HPDE6-E6E7 (cell line): ENCODE measurements around the gene LGALS7.
"Not testable (repeated sequence)": the region's sequence is repeated elsewhere in the genome, so short reads cannot be mapped to it uniquely, and the experiment has no call there.

Experiments used
- DNase-seq: peaks from one replicate; pipeline ENCODE4 v3.0.0; 2011; ENCODE audit warnings: missing footprints; ENCODE audit errors: extremely low spot score

LGALS7 gene

DNA sequence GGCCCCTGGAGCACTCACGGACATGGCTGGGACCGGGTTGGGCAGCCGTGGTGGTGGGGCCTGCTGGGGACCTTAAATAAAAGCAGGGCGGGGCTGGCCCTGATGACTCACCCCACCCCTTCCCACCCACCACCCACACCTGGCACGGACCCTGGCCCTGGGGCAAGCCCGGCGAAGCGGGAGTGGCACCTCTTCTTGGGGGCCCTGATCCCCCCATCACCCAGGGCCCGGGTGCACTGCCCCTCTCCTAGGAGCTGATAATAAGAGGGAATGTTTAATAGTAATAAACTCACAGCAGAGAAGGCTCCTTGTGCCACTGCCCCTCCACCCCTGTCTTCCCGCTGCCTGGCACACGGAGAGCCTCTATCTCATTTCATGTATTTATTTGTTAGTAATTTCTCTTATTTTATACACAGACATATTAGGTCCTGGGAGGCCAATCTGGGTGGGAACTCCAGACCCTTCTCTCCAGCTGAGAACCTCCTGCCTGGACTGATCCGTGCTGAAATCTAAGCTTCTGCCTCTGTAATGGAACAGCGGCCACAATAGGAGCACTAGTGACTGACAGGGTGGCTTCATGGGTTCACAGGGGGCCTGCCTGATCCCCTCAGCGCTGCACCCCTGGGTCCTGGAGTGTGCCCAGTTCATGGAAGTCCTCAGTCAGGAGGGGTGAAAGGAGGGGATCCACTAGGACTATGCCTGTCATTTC lies at the start of gene LGALS7:
LGALS7 (minus strand) TSS at position 49 of the 709 bp plus-strand sequence; CDS start at position 24, 25 bp downstream.
- no peak for DNase-seq

GRCh38 chr19:38821230-38821825 lies 48.0 kb upstream of the LGALS7 start:
- DNase-seq = not testable (repeated sequence)

DNA sequence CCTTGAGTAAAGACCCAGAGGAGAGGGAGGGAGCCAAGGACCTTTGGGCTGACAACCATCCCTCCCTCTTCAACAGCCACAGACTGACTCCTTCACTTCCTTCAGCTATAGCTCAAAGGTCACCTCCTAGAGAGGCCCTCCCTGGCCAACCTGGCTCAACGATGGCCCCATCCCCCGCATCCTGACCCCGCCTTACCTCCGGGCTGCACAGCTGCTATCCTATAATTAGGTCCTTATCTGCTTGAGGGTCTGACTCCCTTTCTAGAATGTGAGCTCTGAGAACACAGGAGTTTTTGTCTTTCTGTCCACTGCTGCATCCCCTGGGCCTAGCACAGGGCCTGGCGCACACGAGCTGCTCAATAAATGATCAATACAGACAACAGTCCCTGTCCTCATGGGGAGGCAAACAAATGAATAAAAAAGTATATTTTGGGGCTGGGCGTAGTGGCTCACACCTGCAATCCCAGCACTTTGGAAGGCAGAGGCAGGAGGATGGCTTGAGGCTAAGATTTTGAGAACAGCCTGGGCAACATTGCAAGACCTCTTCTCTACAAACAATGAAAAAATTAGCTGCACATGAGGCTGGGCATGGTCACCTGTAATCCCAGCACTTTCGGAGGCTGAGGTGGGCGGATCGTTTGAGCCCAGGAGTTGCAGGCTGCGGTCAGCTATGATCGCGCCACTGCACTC lies 46.1 kb upstream of the LGALS7 start:
- no peak for DNase-seq

DNA sequence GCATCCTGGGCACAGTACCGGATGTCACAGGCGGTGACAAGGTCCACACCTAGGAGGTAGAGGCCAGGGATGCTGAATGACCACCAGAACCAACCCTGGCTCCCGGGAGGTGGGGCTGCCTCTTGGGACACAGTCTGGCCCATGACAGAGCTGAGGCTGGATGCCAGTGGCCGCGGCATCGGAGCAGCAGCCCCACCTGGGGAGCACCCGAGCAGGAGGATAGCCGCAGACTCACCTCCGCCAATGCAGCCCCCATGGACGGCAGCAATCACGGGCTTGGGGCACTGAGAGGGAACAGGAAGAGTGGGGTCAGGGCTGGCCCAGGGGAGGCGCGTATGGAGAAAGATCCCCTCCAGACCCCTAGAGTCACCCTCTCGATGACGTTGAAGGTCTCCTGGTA lies 43.8 kb upstream of the LGALS7 start:
- DNase-seq = no peak

DNA sequence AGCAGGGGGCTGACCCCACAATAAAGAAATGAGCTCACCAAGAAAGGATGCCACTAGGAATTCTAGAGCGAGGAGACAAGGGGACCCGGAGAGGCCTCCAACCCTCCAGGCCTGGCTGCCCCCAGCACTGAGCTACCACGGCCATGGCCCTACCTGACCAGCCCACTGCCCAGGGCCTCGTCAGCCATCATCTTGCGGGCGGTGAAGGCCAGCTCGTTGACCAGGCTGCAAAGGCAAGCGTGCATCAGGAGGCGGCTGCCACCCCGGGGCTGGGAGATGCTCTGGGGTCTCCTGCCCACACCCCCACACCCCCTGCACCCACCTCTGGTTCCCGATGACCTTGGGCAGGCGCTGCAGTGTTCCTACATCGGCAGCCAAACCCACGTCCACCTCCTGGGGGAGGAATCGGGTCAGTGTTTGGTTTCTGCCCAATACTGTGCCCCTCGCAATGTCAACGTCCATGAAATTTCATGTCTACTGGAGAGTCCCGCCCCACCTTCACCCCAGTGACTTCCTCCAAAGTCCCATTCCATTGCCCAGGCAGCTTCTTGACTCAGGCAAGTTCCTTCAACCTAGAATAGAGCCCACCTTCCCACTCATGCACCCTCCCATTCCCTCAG lies 42.9 kb upstream of the LGALS7 start:
- no peak for DNase-seq

DNA sequence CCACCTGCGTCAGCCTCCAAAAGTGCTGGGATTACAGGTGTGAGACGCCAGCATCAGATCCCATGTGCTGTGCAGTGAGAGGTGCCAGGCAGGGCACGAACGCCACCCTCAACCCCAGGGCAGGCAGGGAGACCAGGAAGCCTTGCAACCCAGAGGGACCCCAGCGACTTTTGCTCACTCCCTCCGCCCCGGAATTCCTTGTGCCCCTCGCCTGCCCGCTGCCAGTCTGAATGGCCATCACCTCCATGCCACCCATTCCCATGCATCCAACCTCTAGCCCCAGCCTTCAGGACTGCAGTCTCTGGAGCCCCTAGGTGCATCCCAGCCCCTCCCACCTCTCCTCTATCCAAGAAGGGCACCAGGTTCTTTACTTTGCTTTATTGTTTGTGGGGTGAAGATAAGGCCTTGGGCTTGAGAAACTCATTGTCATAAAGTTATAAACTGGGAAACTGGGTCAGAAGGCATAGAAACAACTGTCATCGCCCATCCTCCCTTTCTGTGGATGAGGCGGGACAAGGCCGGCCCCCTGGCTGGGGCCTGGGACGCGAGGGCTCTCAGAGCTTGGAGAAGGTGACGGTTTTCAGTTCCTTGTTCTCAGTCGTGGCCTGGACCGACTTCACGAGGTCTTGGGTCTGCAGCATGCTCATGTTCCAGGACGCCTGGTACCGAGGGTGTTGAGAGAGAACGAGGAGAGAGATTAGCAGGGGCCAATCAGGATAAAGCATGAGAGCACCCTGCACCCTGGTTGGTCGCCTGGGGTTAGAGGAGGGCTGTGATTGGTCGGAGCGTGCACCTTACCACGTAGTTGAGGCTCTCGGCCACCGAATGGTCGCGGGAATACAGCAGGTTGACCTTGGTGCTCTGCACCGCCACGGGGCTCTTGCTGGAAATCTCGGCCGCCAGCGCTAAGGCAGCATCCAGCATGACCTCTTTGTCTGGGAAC lies 42.0 kb upstream of the LGALS7 start:
- no peak for DNase-seq

GRCh38 chr19:38813932-38814331 lies 40.6 kb upstream of the LGALS7 start:
- DNase-seq = not testable (repeated sequence)

DNA sequence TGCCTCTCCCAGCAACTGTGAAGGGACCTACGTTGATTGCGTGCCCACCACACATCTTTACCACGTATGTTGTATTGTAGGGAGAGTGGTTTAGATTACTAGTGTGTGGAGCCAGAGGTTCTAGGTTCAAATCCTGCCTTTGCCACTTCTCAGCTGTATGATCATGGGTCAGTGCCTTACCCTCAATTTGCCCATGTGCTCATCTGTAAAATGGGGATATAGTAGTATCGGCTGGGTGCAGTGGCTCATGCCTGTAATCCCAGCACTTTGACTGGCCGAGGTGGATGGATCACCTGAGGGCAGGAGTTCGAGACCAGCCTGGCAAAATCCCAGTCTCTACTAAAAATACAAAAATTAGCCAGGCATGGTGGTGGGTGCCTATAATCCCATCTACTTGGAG lies 40.0 kb upstream of the LGALS7 start:
- DNase-seq = no peak

DNA sequence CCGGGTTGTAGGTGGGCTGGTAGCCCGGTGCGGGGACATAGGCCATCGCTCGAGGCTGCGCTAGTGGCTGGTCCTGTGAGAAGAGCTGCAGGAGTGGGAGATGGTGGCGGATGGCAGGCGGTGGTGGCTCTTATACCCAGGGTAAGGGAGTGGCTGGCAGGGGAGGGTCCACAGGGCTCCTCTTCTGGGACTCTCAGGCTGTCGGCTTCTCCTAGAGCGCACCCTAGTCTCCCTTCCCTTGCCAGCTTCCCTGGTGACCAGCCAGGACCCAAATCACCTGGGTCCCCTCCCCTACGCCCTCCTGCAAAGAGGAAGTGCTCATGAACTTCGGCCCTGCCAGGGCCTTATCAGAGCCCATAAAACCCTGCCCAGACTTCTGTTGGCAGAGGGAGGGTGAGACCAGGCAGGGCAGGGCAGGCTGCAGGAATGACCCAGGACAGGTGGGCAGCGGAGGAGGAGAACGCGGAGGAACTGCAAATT lies 39.6 kb upstream of the LGALS7 start, which contains the start of gene LGALS4:
LGALS4 (minus strand) TSS at position 105 of the 480 bp plus-strand sequence; CDS start at position 46, 59 bp downstream.
- DNase-seq = no peak

- DNase-seq = no peak
Measured at GRCh38 chr19:38812009-38812840, 38.9 kb upstream of the LGALS7 start.

GRCh38 chr19:38809592-38810252 lies 36.4 kb upstream of the LGALS7 start:
- DNase-seq = no peak

DNA sequence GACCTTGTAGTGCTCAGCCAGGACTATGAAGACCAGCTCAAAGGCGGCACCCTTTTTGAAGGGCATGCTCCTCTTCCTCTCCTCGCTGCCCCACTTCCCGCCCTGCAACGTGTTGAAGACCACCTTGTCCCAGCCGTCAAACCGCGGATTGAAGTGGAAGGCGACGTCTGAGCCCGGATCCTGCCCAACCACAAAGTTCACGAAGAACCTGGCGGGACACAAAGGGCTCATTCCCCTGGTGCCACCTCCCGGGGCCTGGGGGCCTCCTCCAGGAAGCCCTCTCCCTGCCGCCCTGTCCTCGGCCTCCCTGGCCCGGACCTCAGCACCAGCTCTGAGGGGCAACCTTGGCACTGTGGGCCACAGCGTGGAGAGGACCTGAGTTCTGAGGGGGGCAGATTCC lies 35.4 kb upstream of the LGALS7 start:
- DNase-seq = no peak

DNA sequence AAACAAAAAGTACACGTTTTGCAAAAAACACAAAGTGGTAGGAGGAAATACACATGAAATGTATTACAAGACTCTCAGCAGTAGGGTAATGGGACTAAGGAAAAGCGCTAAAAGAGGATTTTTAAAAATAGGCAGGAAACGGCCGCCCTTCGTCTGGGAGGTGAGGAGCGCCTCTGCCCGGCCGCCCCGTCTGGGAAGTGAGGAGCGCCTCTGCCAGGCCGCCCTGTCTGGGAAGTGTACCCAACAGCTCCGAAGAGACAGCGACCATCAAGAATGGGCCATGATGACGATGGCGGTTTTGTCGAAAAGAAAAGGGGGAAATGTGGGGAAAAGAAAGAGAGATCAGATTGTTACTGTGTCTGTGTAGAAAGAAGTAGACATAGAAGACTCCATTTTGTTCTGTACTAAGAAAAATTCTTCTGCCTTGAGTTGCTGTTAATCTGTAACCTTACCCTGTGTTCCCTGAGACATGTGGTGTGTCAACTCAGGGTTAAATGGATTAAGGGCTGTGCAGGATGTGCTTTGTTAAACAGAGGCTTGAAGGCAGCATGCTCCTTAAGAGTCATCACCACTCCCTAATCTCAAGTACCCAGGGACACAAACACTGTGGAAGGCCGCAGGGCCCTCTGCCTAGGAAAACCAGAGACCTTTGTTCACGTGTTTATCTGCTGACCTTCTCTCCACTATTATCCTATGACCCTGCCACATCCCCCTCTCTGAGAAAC lies 34.2 kb upstream of the LGALS7 start:
- not testable (repeated sequence) for DNase-seq

- DNase-seq = no peak
Measured at GRCh38 chr19:38806371-38806770, 33.1 kb upstream of the LGALS7 start.

- DNase-seq = peak; percentile 49
Measured at GRCh38 chr19:38805180-38805579, 31.9 kb upstream of the LGALS7 start.

- no peak for DNase-seq
Measured at GRCh38 chr19:38803543-38803942, 30.2 kb upstream of the LGALS7 start.

GRCh38 chr19:38801359-38802095 lies 28.2 kb upstream of the LGALS7 start:
- DNase-seq = no peak
